ENCODE data around the gene TIMMDC1. TPM values are rescaled to one million over a fixed set of nuclear protein-coding genes. Genes with fewer than 3 reads are reported as not detected.

Gene TIMMDC1
- total RNA-seq, 3 donors from 2014 or later: 40.8 to 54.1 (median 47.1) TPM

DNA sequence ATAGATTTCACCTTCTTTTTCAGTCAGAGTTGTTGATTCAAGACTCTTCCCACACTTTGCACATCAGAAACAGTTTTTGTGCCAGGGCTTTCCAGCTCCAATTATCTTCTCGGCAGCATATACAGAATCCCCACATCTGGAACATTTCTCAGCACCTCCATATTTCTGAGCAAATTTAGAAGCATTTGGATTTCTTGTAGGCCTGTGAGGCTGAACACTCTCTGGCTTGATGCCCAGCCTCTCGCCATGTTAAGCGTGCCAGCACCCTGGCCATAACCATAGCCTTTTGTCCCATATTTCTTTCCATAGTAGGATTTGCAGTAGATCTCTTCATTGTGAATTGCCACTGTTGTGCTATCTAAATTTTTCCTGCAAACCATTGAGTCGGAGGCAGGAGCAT, 32.8 kb downstream of the TIMMDC1 start:
- no peak for DNase-seq (ENCODE audit: low spot score in 2 of 2)
- no peaks in the 10 kb centered on the region for H3K36me3 ChIP-seq
- H3K4me1 ChIP-seq: no peaks in the 10 kb centered on the region
- H3K9me3 ChIP-seq: no peaks in the 10 kb centered on the region
- H3K27ac ChIP-seq: no peak overlapping the region
- TF ChIP-seq, protein P1, sequence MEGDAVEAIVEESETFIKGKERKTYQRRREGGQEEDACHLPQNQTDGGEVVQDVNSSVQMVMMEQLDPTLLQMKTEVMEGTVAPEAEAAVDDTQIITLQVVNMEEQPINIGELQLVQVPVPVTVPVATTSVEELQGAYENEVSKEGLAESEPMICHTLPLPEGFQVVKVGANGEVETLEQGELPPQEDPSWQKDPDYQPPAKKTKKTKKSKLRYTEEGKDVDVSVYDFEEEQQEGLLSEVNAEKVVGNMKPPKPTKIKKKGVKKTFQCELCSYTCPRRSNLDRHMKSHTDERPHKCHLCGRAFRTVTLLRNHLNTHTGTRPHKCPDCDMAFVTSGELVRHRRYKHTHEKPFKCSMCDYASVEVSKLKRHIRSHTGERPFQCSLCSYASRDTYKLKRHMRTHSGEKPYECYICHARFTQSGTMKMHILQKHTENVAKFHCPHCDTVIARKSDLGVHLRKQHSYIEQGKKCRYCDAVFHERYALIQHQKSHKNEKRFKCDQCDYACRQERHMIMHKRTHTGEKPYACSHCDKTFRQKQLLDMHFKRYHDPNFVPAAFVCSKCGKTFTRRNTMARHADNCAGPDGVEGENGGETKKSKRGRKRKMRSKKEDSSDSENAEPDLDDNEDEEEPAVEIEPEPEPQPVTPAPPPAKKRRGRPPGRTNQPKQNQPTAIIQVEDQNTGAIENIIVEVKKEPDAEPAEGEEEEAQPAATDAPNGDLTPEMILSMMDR (IDR thresholded peaks at IDR 0.05): no peak
- TF ChIP-seq POLR2A (IDR thresholded peaks at IDR 0.05): no peak
- intact Hi-C loops (cut with DNase I; ENCODE audit: low total_unique reads): no loop called here
- H3K4me3 ChIP-seq: no peak overlapping the region
- no peaks in the 10 kb centered on the region for H3K27me3 ChIP-seq

DNA sequence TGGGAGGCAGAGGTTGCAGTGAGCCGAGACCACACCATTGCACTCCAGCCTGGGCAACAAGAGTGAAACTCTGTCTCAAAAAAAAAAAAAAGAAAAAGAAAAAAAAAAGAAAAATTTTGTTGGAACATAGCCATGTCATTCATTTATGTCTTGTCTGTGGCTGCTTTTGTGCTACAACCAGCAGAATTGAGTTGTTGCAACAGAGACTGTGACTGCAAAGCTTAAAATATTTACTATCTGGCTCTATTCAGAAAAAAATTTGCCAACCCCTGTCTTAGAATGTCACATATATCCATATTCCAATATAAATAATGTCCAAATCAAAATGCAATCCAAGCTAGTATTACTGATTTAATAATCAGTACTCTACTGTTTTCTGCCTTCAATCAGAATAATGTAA, 35.9 kb downstream of the TIMMDC1 start:
- intact Hi-C loops (cut with DNase I; ENCODE audit: low total_unique reads): no loop called here
- Histone ChIP-seq H3K9me3 (no peaks in the 10 kb centered on the region), H3K27me3 (no peaks in the 10 kb centered on the region), H3K36me3 (no peaks in the 10 kb centered on the region), H3K4me1 (no peaks in the 10 kb centered on the region), H3K27ac (no peak overlapping the region), H3K4me3 (no peak overlapping the region)
- no peak for DNase-seq (ENCODE audit: low spot score in 2 of 2)
- no peak for TF ChIP-seq POLR2A (IDR thresholded peaks at IDR 0.05)

DNA sequence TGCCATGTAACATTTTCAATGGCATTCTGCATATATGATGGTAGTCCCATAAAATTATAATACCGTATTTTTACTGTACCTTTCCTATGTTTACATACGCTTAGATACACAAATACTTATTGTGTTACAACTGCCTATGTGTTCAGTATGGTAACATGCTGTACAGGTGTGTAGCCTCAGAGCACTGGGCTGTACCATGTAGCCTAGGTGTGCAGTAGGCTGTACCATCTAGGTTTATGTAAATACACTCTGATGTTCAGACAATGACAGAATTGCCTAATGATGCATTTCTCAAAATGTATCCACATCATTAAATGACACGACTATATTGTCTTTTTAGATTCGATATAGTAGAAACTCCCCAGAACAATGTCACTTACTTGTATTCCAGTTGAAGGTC, 38.4 kb downstream of the TIMMDC1 start:
- Histone ChIP-seq H3K27me3 (no peaks in the 10 kb centered on the region), H3K9me3 (no peaks in the 10 kb centered on the region), H3K27ac (no peak overlapping the region), H3K4me3 (no peak overlapping the region), H3K36me3 (no peaks in the 10 kb centered on the region), H3K4me1 (no peaks in the 10 kb centered on the region)
- intact Hi-C loops (cut with DNase I; ENCODE audit: low total_unique reads): no loop called here
- no peak for TF ChIP-seq POLR2AphosphoS5 (IDR thresholded peaks at IDR 0.05)
- no peak for DNase-seq (ENCODE audit: low spot score in 2 of 2)

DNA sequence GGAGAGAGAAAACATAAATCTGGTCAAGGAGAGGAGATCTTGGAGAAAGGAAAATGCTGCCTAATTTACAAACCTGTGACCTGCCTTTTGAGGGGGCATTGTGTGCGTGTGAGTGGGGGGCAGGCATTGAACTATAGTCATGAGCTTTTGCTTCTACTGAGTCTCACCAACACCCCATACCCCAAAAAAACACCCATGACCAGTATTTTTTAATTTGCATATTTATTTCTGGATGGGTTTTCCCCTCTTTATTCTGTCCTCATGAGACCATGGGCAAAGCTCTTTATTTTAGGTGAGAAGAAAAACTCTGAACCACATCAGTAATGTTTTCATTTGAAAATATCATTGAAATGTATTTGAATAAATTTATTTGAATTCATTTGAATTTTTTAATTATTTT, 40.4 kb downstream of the TIMMDC1 start:
- no peak for TF ChIP-seq POLR2AphosphoS5 (IDR thresholded peaks at IDR 0.05)
- TF ChIP-seq POLR2A (IDR thresholded peaks at IDR 0.05): no peak
- TF ChIP-seq, protein P1 (IDR thresholded peaks at IDR 0.05): no peak
- DNase-seq (ENCODE audit: low spot score in 2 of 2): no peak
- H3K9me3 ChIP-seq: no peaks in the 10 kb centered on the region
- intact Hi-C loops (cut with DNase I; ENCODE audit: low total_unique reads): no loop called here
- H3K27me3 ChIP-seq: no peaks in the 10 kb centered on the region
- H3K36me3 ChIP-seq: no peaks in the 10 kb centered on the region
- no peak overlapping the region for H3K4me3 ChIP-seq
- H3K27ac ChIP-seq: no peak overlapping the region
- H3K4me1 ChIP-seq: no peaks in the 10 kb centered on the region

DNA sequence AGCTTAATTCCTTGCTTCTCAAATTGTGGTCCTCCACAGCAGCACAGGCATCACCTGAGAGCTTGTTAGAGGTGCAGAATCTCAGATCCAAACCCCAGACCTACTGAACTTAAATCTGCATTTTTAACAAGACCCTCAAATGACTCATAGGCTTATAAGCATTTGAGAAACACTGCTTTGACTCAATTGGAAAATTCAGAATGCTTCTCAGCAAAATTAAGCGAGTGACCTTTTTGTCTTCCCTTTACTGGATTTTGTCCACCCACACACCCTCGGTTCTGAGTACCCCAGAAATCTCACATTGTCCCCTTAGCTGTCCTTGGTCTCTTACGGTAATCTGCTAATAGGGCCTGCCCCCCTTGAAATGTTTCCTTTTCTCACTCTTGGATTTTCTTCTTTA, 43.2 kb downstream of the TIMMDC1 start:
- TF ChIP-seq POLR2AphosphoS5 (IDR thresholded peaks at IDR 0.05) (no peak), POLR2A (IDR thresholded peaks at IDR 0.05) (no peak)
- TF ChIP-seq, protein P1 (IDR thresholded peaks at IDR 0.05): no peak
- no peaks in the 10 kb centered on the region for H3K4me1 ChIP-seq
- H3K9me3 ChIP-seq: no peaks in the 10 kb centered on the region
- no peak overlapping the region for H3K27ac ChIP-seq
- no peaks in the 10 kb centered on the region for H3K36me3 ChIP-seq
- no peak overlapping the region for H3K4me3 ChIP-seq
- intact Hi-C loops (cut with DNase I; ENCODE audit: low total_unique reads): no loop called here
- DNase-seq (ENCODE audit: low spot score in 2 of 2): no peak
- H3K27me3 ChIP-seq: no peaks in the 10 kb centered on the region

DNA sequence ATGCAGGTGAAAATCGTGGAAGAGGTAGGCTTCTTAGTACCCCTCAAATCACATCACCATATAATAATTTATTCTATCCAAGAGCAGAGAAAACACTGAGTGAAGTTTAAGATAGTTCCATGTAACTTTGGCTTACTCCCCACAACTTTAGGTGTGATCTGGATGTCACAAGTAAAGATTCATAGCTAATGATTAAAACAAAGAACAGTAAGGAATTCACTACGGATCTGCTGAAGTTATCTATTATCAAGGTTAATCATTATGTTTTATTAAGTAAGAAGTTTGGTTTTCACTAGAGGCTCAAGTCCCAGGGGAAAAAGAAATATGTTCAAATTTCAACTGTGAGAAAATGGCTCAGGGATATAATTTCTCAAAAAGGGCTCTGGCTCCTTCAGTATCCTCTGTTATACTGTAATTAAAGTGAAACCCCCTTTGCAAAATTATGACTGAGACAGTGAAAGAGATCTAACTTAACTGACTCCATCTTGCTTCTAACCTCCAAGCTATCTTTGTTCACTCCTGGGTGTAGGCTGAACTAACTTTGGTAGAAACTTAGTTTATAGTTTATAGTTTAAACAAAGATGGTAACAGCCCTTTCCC, 43.9 kb downstream of the TIMMDC1 start:
- Histone ChIP-seq H3K27ac (no peak overlapping the region), H3K4me3 (no peak overlapping the region), H3K36me3 (no peaks in the 10 kb centered on the region), H3K27me3 (no peaks in the 10 kb centered on the region), H3K9me3 (no peaks in the 10 kb centered on the region), H3K4me1 (no peaks in the 10 kb centered on the region)
- TF ChIP-seq POLR2A (IDR thresholded peaks at IDR 0.05): no peak
- TF ChIP-seq, protein P1 (IDR thresholded peaks at IDR 0.05): no peak
- DNase-seq (ENCODE audit: low spot score in 2 of 2): no peak
- intact Hi-C loops (cut with DNase I; ENCODE audit: low total_unique reads): no loop called here
